T47D (cell line): ENCODE data around the gene MYL10.
A peak's percentile ranks its signal among the peaks of the same experiment; 100 is the strongest.

Experiments
- DNase-seq, 2 experiments: peaks; one replicate each; pipeline versions ENCODE4 v3.0.0 to v3.0.0-alpha.2; 2011 to 2012; ENCODE audit warnings: low read depth in 1 of 2, low spot score in 1 of 2
- JUND ChIP-seq: IDR thresholded peaks from 2 replicates; pipeline ENCODE4 v1.6.1; 2012; ENCODE audit warnings: low read depth
- in situ Hi-C: cut with HindIII; loops from 2 replicates; pipeline ENCODE4 v1.10.0; 2016; ENCODE audit warnings: low sequenced_read_pairs, low pct_unique_long_range_greater_than_20kb

MYL10 gene

DNA sequence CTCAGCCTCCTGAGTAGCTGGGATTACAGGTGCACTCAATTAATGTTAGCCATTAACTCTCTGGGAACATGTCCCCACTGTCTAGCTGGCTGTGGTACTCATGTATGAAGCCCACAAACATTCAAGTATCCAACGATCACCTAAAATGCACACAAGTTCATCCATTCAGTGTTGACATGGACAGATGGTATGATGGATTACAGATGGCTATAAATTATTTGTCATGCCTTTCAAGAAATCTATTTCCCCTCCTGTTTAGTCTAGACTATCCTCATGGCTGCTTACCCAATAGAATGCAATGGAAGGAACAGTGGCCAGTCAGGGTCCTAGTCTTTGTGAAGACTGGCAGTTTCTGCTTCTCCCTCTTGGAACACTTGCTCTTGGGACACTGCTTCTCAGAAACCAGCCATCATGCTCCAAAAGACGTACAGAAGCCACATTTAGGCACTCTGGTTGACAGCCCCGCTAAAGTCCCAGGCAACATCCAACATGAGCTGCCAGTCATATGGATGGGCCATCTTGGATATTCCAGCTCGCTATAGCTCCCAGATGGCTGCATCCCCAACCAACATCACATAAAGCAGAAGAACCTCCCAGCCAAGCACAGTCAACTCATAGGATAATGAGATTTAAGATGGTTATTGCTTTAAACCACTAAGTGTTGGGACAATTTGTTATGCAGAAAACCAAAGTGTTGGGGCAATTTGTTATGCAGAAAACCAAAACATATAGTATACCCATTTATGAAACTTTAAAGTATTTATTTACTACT, 33.1 kb downstream of the MYL10 start:
- in situ Hi-C loops = no loop called here
- TF ChIP-seq JUND = no peak
- no peak for DNase-seq

DNA sequence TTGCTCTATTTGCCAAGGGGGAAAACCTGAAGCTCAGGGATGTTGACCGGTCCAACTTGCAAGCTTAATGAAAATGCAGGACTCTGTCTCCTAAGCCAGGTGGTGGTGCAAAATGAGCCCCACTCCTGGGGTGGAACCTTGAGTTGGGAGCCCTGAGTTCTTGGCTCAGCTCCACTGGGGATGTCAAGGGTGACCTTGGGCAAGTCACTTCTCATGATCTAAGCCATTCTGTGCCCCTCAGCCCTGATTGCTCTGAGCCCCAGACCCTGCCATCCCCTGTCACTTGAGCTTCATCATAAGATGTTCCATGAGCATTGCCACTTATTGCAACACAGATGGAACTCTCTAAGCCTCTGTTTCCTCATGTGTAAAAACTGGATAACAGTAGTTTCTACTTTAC, 33.9 kb downstream of the MYL10 start:
- in situ Hi-C loops = no loop called here

DNA sequence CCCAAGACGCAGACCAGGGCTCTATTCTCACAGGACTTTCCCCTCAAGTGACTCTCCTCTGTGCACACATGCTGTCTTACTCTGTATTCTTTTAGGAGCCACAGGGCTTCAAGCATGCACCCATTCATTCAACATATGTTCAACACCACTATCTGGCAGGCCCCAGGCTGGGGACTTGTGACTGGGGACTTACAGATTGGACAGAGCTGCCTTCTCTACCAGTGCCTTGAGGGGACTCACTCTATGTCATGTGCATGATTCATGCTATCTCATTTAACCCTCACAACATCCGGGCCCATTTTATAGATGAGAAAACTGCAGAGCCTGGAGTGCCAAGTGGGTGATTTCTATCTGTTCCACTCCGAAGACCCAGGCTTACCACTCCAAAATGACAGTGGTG, 34.3 kb downstream of the MYL10 start:
- no peak for DNase-seq
- in situ Hi-C loops = no loop called here
- TF ChIP-seq JUND = no peak

More for the DNA sequence above, 33.9 kb downstream of the MYL10 start:
- DNase-seq = no peak
- TF ChIP-seq JUND = no peak

DNA sequence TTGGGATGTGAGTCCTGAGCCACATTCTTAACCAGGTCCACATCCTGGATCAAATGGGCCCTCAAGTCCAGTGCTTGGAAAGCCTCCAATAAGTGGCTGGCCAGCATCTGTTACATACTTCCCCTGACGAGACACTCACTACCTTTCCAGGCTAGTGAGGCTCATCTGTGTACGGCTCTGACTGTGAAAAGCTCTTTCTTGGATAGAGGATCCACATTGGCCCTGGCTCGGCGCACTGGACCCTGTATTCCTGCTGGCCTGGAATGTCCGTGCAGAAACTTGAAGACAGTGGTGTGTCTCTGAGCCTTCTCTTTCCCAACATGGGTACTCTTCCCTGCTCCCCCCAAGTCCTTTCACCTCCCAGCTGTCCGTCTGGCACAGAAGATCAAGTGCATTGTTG, 35.5 kb downstream of the MYL10 start:
- in situ Hi-C loops = no loop called here
- TF ChIP-seq JUND = no peak

DNA sequence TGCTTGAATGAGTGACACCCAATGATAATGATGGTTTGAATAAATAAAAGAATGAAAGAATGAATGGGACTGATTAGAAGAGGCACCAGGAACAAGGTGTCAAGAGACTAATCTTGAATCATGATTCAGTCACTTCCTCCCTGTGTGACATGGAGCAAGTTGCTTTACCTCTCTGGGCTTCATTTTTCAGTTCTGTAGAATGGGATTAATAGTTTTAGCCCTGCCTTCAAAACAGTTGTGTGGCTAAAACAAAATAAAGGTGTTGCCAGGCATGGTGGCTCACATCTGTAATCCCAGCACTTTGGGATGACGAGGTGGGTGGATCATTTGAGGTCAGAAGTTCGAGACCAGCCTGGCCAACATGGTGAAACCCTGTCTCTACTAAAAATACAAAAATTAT, 37.6 kb downstream of the MYL10 start:
- no peak for DNase-seq
- in situ Hi-C loops = no loop called here
- TF ChIP-seq JUND = no peak

More for the DNA sequence above, 35.5 kb downstream of the MYL10 start:
- no peak for DNase-seq

DNA sequence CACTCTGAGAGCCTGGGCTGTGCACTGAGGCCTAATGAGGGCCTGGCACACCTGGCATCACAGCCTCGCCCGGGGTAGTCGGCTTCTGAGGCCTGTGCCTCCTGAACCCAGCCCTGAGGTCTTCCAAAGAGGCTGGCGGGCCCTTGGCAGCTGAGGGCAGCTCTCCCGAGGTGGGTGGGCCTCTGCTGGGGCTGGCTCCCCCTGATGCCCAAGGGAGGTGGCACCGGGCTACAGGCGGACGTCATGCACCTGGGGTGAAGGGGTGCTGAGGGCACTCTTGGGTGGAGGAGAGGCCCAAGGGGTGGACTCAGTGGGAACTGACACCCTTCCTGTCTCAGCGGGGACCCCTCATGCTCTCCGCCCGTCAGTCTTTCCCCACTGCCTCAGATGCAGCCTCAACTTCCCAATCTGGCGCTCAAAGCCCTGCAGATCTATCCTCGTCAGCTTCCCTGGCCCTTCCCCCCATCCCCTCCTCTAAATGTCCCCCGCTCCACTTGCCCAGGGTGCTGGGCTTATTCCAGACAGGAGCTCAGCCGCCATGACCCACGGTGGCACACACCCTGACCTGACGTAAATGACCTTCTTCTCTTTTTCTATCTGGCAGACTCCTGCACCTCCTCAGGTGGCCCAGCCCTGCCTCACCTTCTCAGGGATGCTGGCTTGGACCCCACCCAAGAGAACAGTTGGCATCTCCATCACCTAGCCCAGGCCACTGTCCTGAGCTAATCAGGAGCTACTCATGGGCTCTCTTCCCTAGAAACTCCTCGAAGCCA, 38.2 kb downstream of the MYL10 start:
- no peak for TF ChIP-seq JUND
- in situ Hi-C loops = no loop called here
- no peak for DNase-seq

DNA sequence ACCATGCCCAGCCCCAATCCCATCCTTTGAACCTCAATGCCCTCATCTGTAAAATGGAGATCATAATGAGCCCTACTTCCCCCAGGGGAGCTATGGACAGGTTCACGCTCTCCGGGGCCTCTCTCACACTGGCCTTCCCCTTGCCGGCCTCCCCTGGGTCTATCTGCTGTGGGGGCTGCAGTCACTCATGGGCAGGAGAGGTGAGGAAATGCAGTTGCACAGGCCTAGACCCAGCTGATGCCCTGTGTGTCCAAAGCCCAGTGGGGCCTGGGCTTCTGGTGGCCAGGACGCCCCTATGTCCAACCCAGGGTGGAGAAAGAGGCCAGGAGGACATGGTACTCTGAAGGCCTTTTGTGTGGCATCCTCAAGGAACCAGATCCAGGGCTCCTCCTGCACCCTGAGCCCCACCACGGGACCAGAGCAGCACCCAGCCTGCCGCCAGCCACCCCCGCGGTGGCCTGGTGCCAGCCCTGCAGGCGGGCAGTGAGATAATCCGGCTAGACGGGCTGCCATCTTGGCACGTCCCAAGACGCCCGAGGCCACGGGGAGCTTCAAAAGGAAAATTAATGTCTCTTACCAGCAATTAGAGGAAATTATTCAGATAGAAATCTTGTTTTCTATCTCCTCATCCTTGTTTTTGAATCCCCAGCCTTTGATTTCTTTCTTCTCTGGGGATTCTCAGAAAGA, 39.0 kb downstream of the MYL10 start:
- DNase-seq = no peak
- no peak for TF ChIP-seq JUND
- in situ Hi-C loops = no loop called here

DNA sequence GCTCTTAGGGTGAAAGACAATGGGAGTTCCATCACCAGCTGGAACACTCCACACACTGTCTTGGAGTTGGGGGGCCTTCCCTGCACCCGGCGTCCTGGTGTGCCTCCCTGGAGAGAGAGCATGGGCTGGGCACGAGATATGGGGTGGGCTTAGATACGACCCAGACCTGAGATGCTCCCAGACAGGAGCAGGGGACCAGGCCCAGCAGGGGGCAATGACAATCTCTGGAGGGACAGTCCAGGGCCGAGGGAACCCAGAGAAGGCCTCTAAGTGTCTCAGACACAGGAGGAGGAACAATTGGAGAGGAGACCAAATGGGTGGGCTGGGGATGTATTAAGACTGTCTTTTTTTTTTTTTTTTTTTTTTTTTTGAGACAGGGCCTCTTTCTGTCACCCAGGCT, 40.0 kb downstream of the MYL10 start:
- no peak for TF ChIP-seq JUND
- DNase-seq = no peak
- in situ Hi-C loops = no loop called here

DNA sequence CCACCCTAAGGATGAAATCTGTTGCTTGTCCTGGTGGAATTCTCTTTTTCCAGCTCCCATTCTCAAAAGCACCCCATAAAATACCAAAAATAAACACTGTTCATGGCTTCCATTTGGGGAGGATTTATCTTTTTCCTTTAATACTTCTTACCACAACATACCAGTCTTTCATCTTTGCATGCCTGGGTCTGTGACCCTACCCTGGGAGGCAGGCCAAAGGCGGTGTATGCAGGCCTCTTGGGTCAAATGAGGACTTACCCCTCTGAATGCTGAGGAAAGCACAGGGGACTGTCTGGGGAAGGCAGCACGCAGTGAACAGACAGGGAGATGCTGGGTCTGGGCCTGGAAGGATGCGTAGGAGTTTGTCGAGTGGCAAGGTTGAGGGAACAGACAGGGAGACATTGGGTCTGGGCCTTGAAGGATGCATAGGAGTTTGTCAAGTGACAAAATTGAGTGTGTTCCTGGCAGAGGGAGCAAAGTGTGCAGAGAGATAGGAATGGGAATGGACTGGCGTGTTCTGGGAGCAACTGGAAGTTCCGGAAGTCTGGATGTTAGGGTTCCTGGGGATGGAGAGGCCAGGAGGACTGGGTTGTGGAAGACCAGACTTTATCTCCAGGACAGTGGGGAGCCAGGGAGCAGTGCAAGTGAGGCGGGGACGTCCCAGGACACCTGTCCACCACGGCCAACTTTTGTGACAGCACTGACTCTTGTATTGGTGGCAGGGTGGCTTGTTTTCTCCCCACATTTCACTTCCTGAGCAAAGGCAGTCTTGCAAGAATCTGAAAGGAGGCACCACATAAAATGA, 40.8 kb downstream of the MYL10 start:
- in situ Hi-C loops = no loop called here
- no peak for DNase-seq
- TF ChIP-seq JUND = no peak

DNA sequence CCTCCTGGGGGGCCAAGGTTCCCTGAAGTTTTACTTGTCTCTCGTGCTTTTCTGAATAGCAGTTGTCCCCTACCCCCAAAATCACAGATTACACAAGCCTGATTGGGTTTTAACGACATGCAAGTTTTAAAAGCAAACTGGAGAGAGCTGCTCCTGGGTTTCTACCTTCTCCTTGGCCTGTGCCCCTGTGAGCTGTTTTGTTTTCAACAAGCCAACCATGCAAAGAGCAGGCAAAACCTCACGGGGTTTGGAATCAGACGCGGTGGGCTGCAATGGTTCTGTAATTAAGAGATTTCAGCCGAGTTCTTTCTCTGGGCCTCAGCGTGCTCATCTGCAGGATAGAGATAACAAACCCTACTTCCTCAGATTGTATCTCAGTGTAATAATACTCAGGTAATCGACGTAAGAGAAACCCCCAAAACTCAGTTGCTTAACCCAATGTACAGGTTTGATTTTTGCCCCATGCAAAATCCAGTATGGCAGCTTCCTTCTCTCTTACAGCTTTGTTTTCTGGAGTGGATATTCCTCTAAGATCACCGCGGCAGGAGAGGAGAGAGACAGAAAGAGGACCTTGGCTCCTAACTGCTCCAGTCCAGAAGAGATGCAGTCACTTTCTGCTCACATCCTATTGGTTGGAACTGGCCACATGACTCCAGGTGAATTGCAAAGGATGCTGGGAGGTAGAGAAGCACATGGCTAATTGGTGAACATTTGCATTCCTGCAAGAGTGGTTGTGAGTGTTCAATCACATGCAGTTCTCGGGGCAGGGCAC, 42.0 kb downstream of the MYL10 start:
- no peak for TF ChIP-seq JUND
- DNase-seq = no peak
- in situ Hi-C loops = no loop called here

DNA sequence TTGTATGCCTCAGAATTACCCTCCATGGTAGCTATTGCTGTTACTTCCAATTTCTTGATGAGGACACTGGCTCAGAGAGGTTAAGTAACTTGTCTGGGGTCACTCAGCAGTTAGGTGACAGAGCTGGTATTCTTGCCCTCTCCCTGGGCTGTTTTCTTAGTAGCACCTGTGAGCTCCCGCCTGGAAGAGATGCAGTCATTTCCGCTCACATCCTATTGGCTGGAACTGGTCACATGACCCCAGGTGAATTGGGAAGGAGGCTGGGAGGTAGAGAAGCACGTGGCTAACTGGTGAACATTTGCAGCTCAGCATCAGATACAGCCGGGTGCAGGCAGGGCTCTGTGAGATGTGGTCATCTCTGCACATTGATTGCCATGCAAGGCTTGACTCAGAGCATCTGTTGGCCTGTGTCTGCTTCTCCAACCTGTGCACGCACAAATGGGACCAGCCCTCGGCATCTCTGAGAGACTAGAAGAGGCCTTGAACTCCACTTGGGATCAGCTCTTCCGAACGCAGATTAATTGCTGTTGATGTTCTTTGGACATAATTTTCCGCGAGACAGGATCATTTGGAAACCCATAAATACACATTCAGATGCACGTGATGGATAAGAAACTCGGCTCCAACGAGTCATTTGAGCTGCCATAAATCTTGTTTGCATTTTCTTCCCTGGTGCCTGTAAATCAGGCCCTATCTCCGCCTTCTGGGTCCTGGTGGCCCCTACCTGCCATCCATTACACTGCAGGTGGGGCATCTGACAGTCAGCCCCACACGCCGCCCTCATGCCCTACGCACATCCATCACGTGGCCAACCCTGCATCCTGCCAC, 42.8 kb downstream of the MYL10 start:
- TF ChIP-seq JUND = no peak
- in situ Hi-C loops = no loop called here
- peak in 1 of 2 experiments; percentile 23 for DNase-seq
